ENCODE measurements around the gene FGFBP2. TPM values are rescaled to one million over a fixed set of nuclear protein-coding genes. Genes with fewer than 3 reads are reported as not detected.
"Not testable (repeated sequence)": the region's sequence is repeated elsewhere in the genome, so short reads cannot be mapped to it uniquely, and the experiment has no call there.

Gene FGFBP2
- total RNA-seq, 5 donors from 2014 or later (not counting 1 experiment from before 2014, with no cell fraction given) = 11.5 to 24.4 (median 15.8) TPM

DNA sequence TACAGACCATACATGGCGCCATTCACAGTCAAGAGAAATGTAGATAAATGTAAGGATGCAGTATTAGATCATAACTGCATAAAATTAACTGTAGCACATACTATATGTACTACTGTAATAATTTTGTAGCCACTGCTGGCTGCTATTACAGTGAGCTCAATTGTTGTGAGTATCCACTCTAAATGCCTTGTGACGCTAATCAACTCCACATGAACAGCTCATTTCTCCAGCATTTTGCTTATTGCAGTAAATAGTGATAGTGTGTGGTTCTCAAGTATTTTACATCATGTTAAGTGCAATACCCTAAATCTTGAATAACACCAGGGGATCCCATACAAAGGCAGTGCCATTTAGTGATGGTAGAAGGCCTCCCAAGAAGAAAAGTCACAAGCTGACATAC is 45.7 kb downstream of the FGFBP2 start:
- DNase-seq (no peak), ATAC-seq (replicated peaks in 1 of 4) (no peak)
- no CpG with 5 or more reads among the region's 2 CpGs for WGBS (ENCODE audit: insufficient coverage)
- no peak overlapping the region for H3K27ac ChIP-seq (ENCODE audit: low read length)
- no peaks in the 10 kb centered on the region for H3K9me3 ChIP-seq
- no peak overlapping the region for H3K4me3 Mint-ChIP-seq
- H3K36me3 Mint-ChIP-seq = no peaks in the 10 kb centered on the region
- H3K4me1 Mint-ChIP-seq = no peaks in the 10 kb centered on the region
- POLR2A ChIA-PET = no interaction called here
- no peaks in the 10 kb centered on the region for H3K36me3 ChIP-seq (ENCODE audit: control insufficient read depth in 2 of 2, extremely low read depth in 1 of 2, insufficient read depth in 1 of 2, low read length in 1 of 2)
- H3K9me3 Mint-ChIP-seq = peaks cover 0 to 6% (median 5%) of the 10 kb centered on the region in 3 donors
- peaks cover 0 to 11% of the 10 kb centered on the region in 2 experiments for H3K27me3 ChIP-seq (replicated peaks in 1 of 2; ENCODE audit: control insufficient read depth in 2 of 2, extremely low read depth in 1 of 2, insufficient read depth in 2 of 2, low read length in 1 of 2)
- H3K4me1 ChIP-seq (ENCODE audit: control insufficient read depth in 1 of 2, extremely low read depth in 1 of 2, insufficient read depth in 2 of 2, low read length in 2 of 2) = no peaks in the 10 kb centered on the region
- CTCF ChIA-PET = no interaction called here
- H3K27ac Mint-ChIP-seq = no peak overlapping the region
- no peak overlapping the region for H3K4me3 ChIP-seq (ENCODE audit: control insufficient read depth in 1 of 2, extremely low read depth in 1 of 2, low read length in 1 of 2)
- peaks cover 15 to 27% of the 10 kb centered on the region in 2 donors for H3K27me3 Mint-ChIP-seq

GRCh38 chr4:15916358-15916757 is 46.6 kb downstream of the FGFBP2 start:
- peaks cover 17 to 28% of the 10 kb centered on the region in 2 donors for H3K27me3 Mint-ChIP-seq
- H3K4me3 ChIP-seq (ENCODE audit: control insufficient read depth in 1 of 2, extremely low read depth in 1 of 2, low read length in 1 of 2); H3K36me3 ChIP-seq (ENCODE audit: control insufficient read depth in 2 of 2, extremely low read depth in 1 of 2, insufficient read depth in 1 of 2, low read length in 1 of 2); H3K9me3 Mint-ChIP-seq; H3K9me3 ChIP-seq; H3K27ac Mint-ChIP-seq; CTCF ChIA-PET; H3K27ac ChIP-seq (ENCODE audit: low read length); DNase-seq; H3K4me1 Mint-ChIP-seq; H3K36me3 Mint-ChIP-seq; H3K4me3 Mint-ChIP-seq; POLR2A ChIA-PET; H3K4me1 ChIP-seq (ENCODE audit: control insufficient read depth in 1 of 2, extremely low read depth in 1 of 2, insufficient read depth in 2 of 2, low read length in 2 of 2); ATAC-seq (replicated peaks in 1 of 4): not testable (repeated sequence)
- WGBS (ENCODE audit: insufficient coverage) = 80% methylated on average over 2 of the region's 9 CpGs
- H3K27me3 ChIP-seq (replicated peaks in 1 of 2; ENCODE audit: control insufficient read depth in 2 of 2, extremely low read depth in 1 of 2, insufficient read depth in 2 of 2, low read length in 1 of 2) = peaks cover 0 to 11% of the 10 kb centered on the region in 2 experiments

- no peak for ATAC-seq (replicated peaks in 1 of 4)
- Mint-ChIP-seq H3K27ac (no peak overlapping the region), H3K27me3 (peaks cover 15 to 25% of the 10 kb centered on the region in 2 donors)
These were observed 48.2 kb downstream of the FGFBP2 start for GRCh38 chr4:15914736-15915135.

DNA sequence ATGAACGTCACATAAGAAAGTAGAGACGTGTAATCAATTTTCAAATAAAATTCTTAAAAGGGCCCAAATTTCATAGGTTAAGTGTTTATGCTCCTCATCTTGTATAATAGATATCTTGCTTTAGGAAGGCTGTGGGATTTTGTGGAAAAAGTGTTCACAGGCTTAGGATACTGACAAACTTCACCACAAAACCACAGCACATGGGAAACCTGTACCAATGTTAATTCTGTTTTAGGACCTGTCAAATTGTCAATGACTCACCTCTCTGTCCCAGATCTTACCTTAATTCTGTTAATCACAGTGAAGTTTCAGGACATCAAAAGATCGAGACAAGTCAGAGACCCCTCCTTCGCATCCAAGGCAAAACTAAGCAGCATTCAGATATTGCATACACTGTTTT is 48.7 kb downstream of the FGFBP2 start:
- Histone ChIP-seq H3K27me3 (replicated peaks in 1 of 2; ENCODE audit: control insufficient read depth in 2 of 2, extremely low read depth in 1 of 2, insufficient read depth in 2 of 2, low read length in 1 of 2) (peaks cover 0 to 8% of the 10 kb centered on the region in 2 experiments), H3K27ac (ENCODE audit: low read length) (no peak overlapping the region), H3K36me3 (ENCODE audit: control insufficient read depth in 2 of 2, extremely low read depth in 1 of 2, insufficient read depth in 1 of 2, low read length in 1 of 2) (no peaks in the 10 kb centered on the region), H3K4me3 (ENCODE audit: control insufficient read depth in 1 of 2, extremely low read depth in 1 of 2, low read length in 1 of 2) (no peak overlapping the region), H3K4me1 (ENCODE audit: control insufficient read depth in 1 of 2, extremely low read depth in 1 of 2, insufficient read depth in 2 of 2, low read length in 2 of 2) (no peaks in the 10 kb centered on the region), H3K9me3 (no peaks in the 10 kb centered on the region)
- DNase-seq (no peak), ATAC-seq (replicated peaks in 1 of 4) (no peak)
- Mint-ChIP-seq H3K27me3 (peaks cover 15 to 21% of the 10 kb centered on the region in 2 donors), H3K9me3 (peaks cover 0 to 6% (median 5%) of the 10 kb centered on the region in 3 donors), H3K27ac (no peak overlapping the region), H3K4me3 (no peak overlapping the region), H3K4me1 (no peaks in the 10 kb centered on the region), H3K36me3 (no peaks in the 10 kb centered on the region)
- POLR2A ChIA-PET = no interaction called here
- no CpG with 5 or more reads among the region's 4 CpGs for WGBS (ENCODE audit: insufficient coverage)
- CTCF ChIA-PET = no interaction called here

More at GRCh38 chr4:15914736-15915135, 48.2 kb downstream of the FGFBP2 start:
- H3K4me1 ChIP-seq (ENCODE audit: control insufficient read depth in 1 of 2, extremely low read depth in 1 of 2, insufficient read depth in 2 of 2, low read length in 2 of 2) = no peaks in the 10 kb centered on the region
- no peaks in the 10 kb centered on the region for H3K36me3 ChIP-seq (ENCODE audit: control insufficient read depth in 2 of 2, extremely low read depth in 1 of 2, insufficient read depth in 1 of 2, low read length in 1 of 2)
- POLR2A ChIA-PET = no interaction called here
- no peaks in the 10 kb centered on the region for H3K4me1 Mint-ChIP-seq
- CTCF ChIA-PET = no interaction called here
- H3K27me3 ChIP-seq (replicated peaks in 1 of 2; ENCODE audit: control insufficient read depth in 2 of 2, extremely low read depth in 1 of 2, insufficient read depth in 2 of 2, low read length in 1 of 2) = peaks cover 0 to 9% of the 10 kb centered on the region in 2 experiments
- peaks cover 0 to 6% (median 5%) of the 10 kb centered on the region in 3 donors for H3K9me3 Mint-ChIP-seq
- H3K9me3 ChIP-seq = no peaks in the 10 kb centered on the region
- 100% methylated on average over 1 of the region's 2 CpGs for WGBS (ENCODE audit: insufficient coverage)
- no peak overlapping the region for H3K27ac ChIP-seq (ENCODE audit: low read length)
- no peak overlapping the region for H3K4me3 ChIP-seq (ENCODE audit: control insufficient read depth in 1 of 2, extremely low read depth in 1 of 2, low read length in 1 of 2)
- no peak overlapping the region for H3K4me3 Mint-ChIP-seq
- H3K36me3 Mint-ChIP-seq = no peaks in the 10 kb centered on the region
- no peak for DNase-seq

DNA sequence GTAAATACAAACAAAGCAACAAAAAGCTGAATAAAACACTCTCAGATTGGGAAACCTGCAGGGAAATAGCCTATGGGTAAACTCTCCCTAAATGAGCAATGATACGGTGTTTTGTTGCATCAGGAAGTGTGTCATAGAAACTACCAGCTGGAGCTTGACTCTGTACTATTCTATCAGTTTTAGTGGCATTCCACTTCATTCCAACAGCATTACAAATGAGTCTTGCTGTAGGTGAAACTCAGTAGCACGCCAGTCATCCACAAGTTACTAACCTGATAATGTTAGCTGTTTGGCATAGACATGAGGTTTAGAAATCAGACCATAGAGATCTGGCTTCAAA is 49.4 kb downstream of the FGFBP2 start:
- Mint-ChIP-seq H3K9me3 (peaks cover 0 to 6% (median 5%) of the 10 kb centered on the region in 3 donors), H3K27ac (no peak overlapping the region), H3K27me3 (peaks cover 9 to 14% of the 10 kb centered on the region in 2 donors), H3K4me3 (no peak overlapping the region), H3K36me3 (no peaks in the 10 kb centered on the region), H3K4me1 (no peaks in the 10 kb centered on the region)
- CTCF ChIA-PET = interaction anchor here in 1 of 2 donors (0.9 kb wide), 1 partner anchor 9 kb away, joined by 3 read pairs; no protein-coding TSS in a partner anchor
- WGBS (ENCODE audit: insufficient coverage) = 20% methylated on average over 1 of the region's 2 CpGs
- ATAC-seq (replicated peaks in 1 of 4) (no peak), DNase-seq (no peak)
- H3K4me3 ChIP-seq (ENCODE audit: control insufficient read depth in 1 of 2, extremely low read depth in 1 of 2, low read length in 1 of 2) = no peak overlapping the region
- no peak overlapping the region for H3K27ac ChIP-seq (ENCODE audit: low read length)
- POLR2A ChIA-PET = no interaction called here
- no peaks in the 10 kb centered on the region for H3K4me1 ChIP-seq (ENCODE audit: control insufficient read depth in 1 of 2, extremely low read depth in 1 of 2, insufficient read depth in 2 of 2, low read length in 2 of 2)
- H3K9me3 ChIP-seq = no peaks in the 10 kb centered on the region
- H3K27me3 ChIP-seq (replicated peaks in 1 of 2; ENCODE audit: control insufficient read depth in 2 of 2, extremely low read depth in 1 of 2, insufficient read depth in 2 of 2, low read length in 1 of 2) = peaks cover 0 to 8% of the 10 kb centered on the region in 2 experiments
- no peaks in the 10 kb centered on the region for H3K36me3 ChIP-seq (ENCODE audit: control insufficient read depth in 2 of 2, extremely low read depth in 1 of 2, insufficient read depth in 1 of 2, low read length in 1 of 2)

DNA sequence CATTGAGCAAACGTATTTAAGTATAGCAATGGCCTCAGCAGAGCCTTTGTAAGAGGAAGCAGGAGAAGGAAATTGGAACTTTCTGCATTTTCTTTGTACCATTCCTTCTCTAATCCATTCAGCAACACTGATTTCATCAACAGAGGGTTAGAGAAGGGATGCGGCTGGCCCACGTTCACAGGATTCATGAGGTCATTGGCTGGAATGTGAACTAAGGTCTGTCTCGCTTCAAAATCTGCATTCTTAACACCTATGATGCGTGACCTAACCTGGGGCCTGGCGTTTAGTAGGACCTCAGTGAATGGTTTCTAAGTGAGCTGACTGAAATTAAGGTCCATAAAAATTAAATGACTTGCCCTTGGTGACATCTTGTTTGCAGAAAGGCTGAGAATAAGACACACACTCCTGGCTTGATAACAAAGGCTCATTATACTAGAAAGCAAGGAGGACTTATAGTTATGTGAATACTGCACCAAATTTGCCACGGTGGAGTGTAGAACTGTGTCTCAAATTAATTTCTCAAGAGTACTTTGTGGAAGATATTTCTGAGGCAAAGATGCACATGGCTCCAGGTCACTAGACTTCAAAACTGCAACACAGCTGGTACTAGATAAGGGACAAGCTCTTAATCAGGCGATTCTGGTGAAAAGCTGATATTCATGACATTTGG is 49.9 kb downstream of the FGFBP2 start:
- no peaks in the 10 kb centered on the region for H3K4me1 Mint-ChIP-seq
- ATAC-seq (replicated peaks in 1 of 4) (no peak), DNase-seq (no peak)
- H3K9me3 ChIP-seq = no peaks in the 10 kb centered on the region
- ChIA-PET POLR2A (no interaction called here), CTCF (interaction anchor here in 1 of 2 donors (0.9 kb wide), 1 partner anchor 9 kb away, joined by 3 read pairs; no protein-coding TSS in a partner anchor)
- peaks cover 0 to 8% of the 10 kb centered on the region in 2 experiments for H3K27me3 ChIP-seq (replicated peaks in 1 of 2; ENCODE audit: control insufficient read depth in 2 of 2, extremely low read depth in 1 of 2, insufficient read depth in 2 of 2, low read length in 1 of 2)
- no peak overlapping the region for H3K27ac Mint-ChIP-seq
- no peaks in the 10 kb centered on the region for H3K36me3 ChIP-seq (ENCODE audit: control insufficient read depth in 2 of 2, extremely low read depth in 1 of 2, insufficient read depth in 1 of 2, low read length in 1 of 2)
- peaks cover 0 to 6% (median 5%) of the 10 kb centered on the region in 3 donors for H3K9me3 Mint-ChIP-seq
- no peaks in the 10 kb centered on the region for H3K36me3 Mint-ChIP-seq
- WGBS (ENCODE audit: insufficient coverage) = 100% methylated on average over 1 of the region's 8 CpGs
- no peak overlapping the region for H3K4me3 ChIP-seq (ENCODE audit: control insufficient read depth in 1 of 2, extremely low read depth in 1 of 2, low read length in 1 of 2)
- H3K27me3 Mint-ChIP-seq = peaks cover 6 to 11% of the 10 kb centered on the region in 2 donors
- H3K4me3 Mint-ChIP-seq = no peak overlapping the region
- H3K27ac ChIP-seq (ENCODE audit: low read length) = no peak overlapping the region
- H3K4me1 ChIP-seq (ENCODE audit: control insufficient read depth in 1 of 2, extremely low read depth in 1 of 2, insufficient read depth in 2 of 2, low read length in 2 of 2) = no peaks in the 10 kb centered on the region
